Prostate gland (tissue), 2 donors: Measurements from ENCODE around the gene RACGAP1. TPM values are rescaled to one million over a fixed set of nuclear protein-coding genes. Genes with fewer than 3 reads are reported as not detected.

ENCODE experiments used
- DNase-seq: peaks from one replicate; pipeline ENCODE4 v3.0.0-alpha.2; 2019; ENCODE audit warnings: low spot score
- H3K27ac ChIP-seq, 2 donors: fragments of 200-600 bp; sonication (generic); 2 replicates each; pipeline ENCODE4 v1.5.1; 2017 to 2019
- H3K27me3 ChIP-seq: fragments of 200-600 bp; sonication (generic); replicated peaks from 2 replicates; pipeline ENCODE4 v1.5.1; 2019; ENCODE audit not compliant: insufficient read depth
- H3K36me3 ChIP-seq, 2 donors: fragments of 200-600 bp; sonication (generic); 1 replicate in 1 of 2; 2 replicates in 1 of 2; pipeline versions ENCODE4 v1.5.1 to v1.8.1; 2017 to 2019
- H3K4me1 ChIP-seq: fragments of 200-600 bp; sonication (generic); replicated peaks from 2 replicates; pipeline ENCODE4 v1.5.1; 2019
- H3K4me3 ChIP-seq, 2 donors: fragments of 200-600 bp; sonication (generic); 2 replicates each; pipeline ENCODE4 v1.5.1; 2017 to 2019
- H3K9me3 ChIP-seq: fragments of 200-600 bp; sonication (generic); 2 replicates; pipeline ENCODE4 v1.5.1; 2017
- POLR2A ChIP-seq: fragments of 450-650 bp; IDR thresholded peaks from one replicate; pipeline ENCODE4 v1.6.1; 2016; ENCODE audit warnings: antibody characterized with exemption, mild to moderate bottlenecking
- POLR2AphosphoS5 ChIP-seq: sonication (generic); formaldehyde crosslinking; IDR thresholded peaks from one replicate; pipeline ENCODE4 v1.6.1; 2017; ENCODE audit warnings: antibody characterized with exemption
- WGBS: methylation state at CpG from one replicate; pipeline ENCODE4 v1.1.5; 2018; 5-methylcytosine and 5-hydroxymethylcytosine counted together
- intact Hi-C: fragments of 100-400 bp; cut with DNase I; formaldehyde crosslinking; loops from one replicate; pipeline ENCODE4 v1.14.2; 2022
- total RNA-seq, 2 donors: library from RNA; depleted of rRNA; stranded (reverse); fragments of >200 nt; gene quantifications; one replicate each; pipeline ENCODE4 v1.1.0, GENCODE V29; 2016
- TF ChIP-seq, protein P1 (sequence below), 4 experiments: fragments of 200-600 bp in 2 of 4; fragments of 450-650 bp in 2 of 4; sonication (generic) in 2 of 4; IDR thresholded peaks; 1 replicate in 3 of 4; 2 replicates in 1 of 4; pipeline ENCODE4 v1.5.1; 2016 to 2019; ENCODE audit warnings: antibody characterized with exemption in 4 of 4, mild to moderate bottlenecking in 2 of 4, moderate library complexity in 2 of 4

RACGAP1 gene
- total RNA-seq, 2 donors from 2014 or later: 9.1 to 18.9 TPM

DNA sequence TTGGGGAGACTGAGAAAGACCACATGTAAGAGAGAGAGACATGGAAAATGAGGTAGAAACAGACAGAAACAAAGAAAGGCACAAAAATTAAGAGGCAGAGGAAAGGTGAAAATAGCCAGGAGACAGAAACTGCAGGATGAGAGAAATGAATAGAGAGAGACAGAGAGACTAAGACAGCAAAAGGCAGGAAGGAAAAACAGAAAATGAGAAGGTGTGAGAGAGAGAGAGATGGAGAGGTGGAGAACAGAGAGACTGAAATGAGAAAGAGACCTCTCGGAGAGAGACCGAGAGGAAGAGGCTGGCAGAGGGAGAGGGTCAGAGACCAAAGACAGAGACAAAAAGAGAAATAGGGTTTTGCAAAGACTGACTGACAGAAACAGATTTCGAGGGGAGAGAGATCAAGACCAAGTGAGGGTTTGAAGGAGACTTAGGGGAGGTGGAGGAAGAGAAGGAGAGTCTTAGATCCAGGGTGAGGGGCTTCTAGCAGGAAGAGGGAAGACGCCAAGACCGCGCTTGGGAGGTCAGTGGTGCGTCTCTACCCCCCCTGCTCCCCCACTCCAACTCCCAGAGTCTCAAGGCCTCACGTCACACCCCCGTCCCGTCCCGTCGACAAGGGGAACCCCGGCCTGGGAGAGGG, 64.7 kb downstream of the RACGAP1 start:
- WGBS: 71% methylated on average over 13 of the region's 13 CpGs
- no peak overlapping the region for H3K27ac ChIP-seq
- no peaks in the 10 kb centered on the region for H3K36me3 ChIP-seq
- H3K9me3 ChIP-seq: no peaks in the 10 kb centered on the region
- TF ChIP-seq, protein P1, sequence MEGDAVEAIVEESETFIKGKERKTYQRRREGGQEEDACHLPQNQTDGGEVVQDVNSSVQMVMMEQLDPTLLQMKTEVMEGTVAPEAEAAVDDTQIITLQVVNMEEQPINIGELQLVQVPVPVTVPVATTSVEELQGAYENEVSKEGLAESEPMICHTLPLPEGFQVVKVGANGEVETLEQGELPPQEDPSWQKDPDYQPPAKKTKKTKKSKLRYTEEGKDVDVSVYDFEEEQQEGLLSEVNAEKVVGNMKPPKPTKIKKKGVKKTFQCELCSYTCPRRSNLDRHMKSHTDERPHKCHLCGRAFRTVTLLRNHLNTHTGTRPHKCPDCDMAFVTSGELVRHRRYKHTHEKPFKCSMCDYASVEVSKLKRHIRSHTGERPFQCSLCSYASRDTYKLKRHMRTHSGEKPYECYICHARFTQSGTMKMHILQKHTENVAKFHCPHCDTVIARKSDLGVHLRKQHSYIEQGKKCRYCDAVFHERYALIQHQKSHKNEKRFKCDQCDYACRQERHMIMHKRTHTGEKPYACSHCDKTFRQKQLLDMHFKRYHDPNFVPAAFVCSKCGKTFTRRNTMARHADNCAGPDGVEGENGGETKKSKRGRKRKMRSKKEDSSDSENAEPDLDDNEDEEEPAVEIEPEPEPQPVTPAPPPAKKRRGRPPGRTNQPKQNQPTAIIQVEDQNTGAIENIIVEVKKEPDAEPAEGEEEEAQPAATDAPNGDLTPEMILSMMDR (IDR thresholded peaks at IDR 0.05): no peak
- TF ChIP-seq POLR2AphosphoS5 (no peak), POLR2A (no peak)
- intact Hi-C loops: no loop called here
- H3K4me1 ChIP-seq: peaks cover 3% of the 10 kb centered on the region
- DNase-seq: no peak
- H3K4me3 ChIP-seq: no peak overlapping the region
- no peaks in the 10 kb centered on the region for H3K27me3 ChIP-seq

DNA sequence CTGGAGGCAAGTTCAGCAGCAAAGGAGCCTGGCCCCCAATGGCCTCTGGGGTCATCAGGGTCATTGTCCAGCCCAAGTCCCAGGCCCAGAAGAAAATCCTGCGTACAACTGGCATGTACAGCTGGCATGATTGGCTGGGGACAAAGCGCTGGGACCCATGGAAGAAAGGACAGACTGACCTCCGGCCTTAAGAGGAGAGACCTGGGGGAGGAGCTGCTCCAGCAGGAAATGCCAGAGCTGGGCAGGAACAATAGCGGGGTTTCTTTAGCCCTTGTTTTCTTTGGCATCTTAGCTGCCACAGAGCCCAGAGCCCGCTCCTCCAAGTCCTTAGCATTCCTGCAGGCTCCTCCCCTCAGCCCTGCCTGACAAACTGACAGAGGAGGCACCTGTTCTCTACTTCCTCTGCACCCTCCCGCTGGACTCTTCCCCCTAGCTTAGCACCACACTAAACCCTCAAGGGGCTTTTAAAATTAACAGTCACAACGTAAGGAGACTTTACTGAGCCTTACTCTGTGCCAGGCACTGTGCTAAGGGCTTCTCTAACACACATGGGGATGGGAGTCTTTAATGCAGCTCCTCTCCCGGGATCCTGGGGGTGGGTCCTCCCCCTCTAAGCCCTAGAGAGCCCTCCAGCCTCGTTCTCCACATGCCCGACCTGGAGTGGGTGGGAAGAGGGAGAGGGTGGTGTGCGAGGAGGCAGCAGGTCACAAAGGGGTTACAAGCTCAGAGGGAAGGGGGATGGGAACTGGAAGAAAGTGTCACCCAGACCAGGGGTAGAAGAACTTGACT, 65.4 kb downstream of the RACGAP1 start:
- H3K27ac ChIP-seq: no peak overlapping the region

DNA sequence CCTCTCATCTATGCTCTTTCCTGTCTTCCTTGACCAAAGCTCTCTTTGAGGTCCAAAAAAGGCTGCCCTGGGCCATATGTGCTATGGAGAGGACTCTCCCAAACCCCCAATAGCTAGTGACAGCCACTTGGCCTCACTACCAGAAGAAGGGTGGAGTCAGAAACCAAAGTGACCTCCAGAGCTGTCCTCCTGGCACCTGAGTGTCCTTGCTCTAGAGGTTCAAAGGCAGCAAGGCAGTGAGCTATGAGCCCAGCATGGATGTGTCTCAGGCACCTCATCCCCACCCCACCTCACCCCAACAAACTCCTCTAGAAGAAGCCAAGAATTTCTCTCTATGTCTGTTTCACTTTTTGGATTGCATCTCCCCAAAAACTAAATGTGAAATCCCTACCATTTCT, 67.7 kb downstream of the RACGAP1 start:
- Histone ChIP-seq H3K27me3 (no peaks in the 10 kb centered on the region), H3K9me3 (no peaks in the 10 kb centered on the region), H3K27ac (no peak overlapping the region), H3K36me3 (no peaks in the 10 kb centered on the region), H3K4me3 (no peak overlapping the region), H3K4me1 (peaks cover 3% of the 10 kb centered on the region)
- intact Hi-C loops: no loop called here
- DNase-seq: no peak
- no peak for TF ChIP-seq POLR2A
- no peak for TF ChIP-seq POLR2AphosphoS5
- TF ChIP-seq, protein P1 (IDR thresholded peaks at IDR 0.05): no peak

More for the DNA sequence above, 65.4 kb downstream of the RACGAP1 start:
- intact Hi-C loops: no loop called here
- Histone ChIP-seq H3K4me3 (no peak overlapping the region), H3K4me1 (peaks cover 3% of the 10 kb centered on the region), H3K27me3 (no peaks in the 10 kb centered on the region), H3K36me3 (no peaks in the 10 kb centered on the region), H3K9me3 (no peaks in the 10 kb centered on the region)
- 42% methylated on average over 11 of the region's 11 CpGs for WGBS
- DNase-seq: peak; percentile 57
- TF ChIP-seq, protein P1 (IDR thresholded peaks at IDR 0.05): no peak
- TF ChIP-seq POLR2A (no peak), POLR2AphosphoS5 (peak; percentile 12)

DNA sequence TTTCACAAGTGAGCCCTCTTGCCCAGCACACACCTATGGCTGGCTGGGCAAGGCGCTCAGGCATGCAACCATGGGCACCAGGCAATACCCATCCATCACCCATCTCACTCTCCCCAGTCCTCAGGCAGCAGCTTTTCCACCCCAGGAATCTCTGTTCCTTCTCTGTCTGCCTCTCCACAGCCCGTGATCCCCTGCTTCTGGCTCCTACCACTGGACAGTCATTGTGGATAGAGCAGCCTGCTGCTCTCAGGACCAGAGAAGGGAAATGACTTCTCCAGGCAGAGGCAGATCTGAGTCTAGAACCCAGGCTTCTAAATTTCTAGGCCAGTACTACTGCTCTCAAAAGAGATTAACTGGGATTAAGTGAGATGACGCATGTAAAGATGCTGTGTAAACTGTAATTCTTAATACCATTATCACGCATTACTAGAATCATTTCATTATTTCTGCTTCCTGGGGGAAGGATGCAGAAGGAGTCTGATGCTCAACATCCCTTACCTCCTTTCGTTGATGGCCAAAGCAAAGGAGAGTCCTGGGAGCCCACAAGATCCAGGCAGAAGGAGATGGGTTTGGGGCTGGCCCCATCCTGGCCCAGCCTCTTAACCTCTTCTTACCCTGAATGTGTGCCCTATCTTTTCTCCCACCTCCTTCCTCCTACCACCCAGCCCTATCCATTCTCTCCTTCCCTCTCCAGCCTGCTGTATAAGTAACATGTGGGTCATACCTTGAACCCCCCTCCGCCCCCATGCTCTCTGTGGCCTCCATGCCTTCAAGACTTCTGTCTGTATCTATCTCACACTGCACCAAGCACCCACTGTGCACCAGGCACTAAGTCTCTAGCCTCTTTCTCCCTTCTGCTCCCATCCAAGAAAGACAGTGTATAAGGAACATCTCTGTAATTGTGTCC, 68.4 kb downstream of the RACGAP1 start:
- H3K27me3 ChIP-seq: no peaks in the 10 kb centered on the region
- H3K4me1 ChIP-seq: peaks cover 3% of the 10 kb centered on the region
- no peaks in the 10 kb centered on the region for H3K36me3 ChIP-seq
- no peak overlapping the region for H3K4me3 ChIP-seq
- no peak overlapping the region for H3K27ac ChIP-seq
- no peak for TF ChIP-seq POLR2AphosphoS5
- TF ChIP-seq, protein P1 (IDR thresholded peaks at IDR 0.05): no peak
- intact Hi-C loops: no loop called here
- DNase-seq: no peak
- no peaks in the 10 kb centered on the region for H3K9me3 ChIP-seq
- 92% methylated on average over 6 of the region's 6 CpGs for WGBS
